C4-2B (cell line): ENCODE results near the gene AGK.

Experiments
- ZFX ChIP-seq: fragments of 450-650 bp; IDR thresholded peaks from 2 replicates; pipeline ENCODE4 v1.6.1; 2017
- TF ChIP-seq, protein P1 (sequence below): fragments of 450-650 bp; conservative IDR thresholded peaks from 2 replicates; pipeline ENCODE4 v1.5.1; 2017; ENCODE audit warnings: mild to moderate bottlenecking

DNA sequence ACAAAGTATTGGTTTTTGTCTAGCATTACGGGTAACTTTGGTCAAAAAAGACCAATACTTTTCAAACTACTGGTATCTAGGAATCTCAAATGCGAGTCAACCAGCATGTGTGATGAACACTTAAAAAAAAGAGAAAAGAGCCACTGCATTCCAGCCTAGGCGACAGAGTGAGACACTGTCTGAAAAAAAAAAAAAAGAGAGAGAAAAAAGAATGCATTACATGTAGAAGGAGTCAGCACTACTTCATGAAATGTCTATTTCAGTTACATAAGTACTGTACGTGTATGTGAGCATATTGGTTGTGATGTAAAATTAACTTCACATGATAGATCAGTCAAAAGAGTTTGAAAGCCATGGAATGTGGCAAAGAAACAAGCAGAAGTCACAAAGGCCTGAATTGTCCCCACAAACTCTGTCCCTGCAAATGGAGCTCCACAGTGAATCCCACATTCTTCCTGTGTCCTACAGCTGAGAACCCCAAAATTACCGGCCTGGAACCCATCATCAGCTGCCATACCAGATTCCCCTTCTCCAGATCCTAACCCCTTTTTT, 149.2 kb downstream of the AGK start:
- TF ChIP-seq, protein P1, sequence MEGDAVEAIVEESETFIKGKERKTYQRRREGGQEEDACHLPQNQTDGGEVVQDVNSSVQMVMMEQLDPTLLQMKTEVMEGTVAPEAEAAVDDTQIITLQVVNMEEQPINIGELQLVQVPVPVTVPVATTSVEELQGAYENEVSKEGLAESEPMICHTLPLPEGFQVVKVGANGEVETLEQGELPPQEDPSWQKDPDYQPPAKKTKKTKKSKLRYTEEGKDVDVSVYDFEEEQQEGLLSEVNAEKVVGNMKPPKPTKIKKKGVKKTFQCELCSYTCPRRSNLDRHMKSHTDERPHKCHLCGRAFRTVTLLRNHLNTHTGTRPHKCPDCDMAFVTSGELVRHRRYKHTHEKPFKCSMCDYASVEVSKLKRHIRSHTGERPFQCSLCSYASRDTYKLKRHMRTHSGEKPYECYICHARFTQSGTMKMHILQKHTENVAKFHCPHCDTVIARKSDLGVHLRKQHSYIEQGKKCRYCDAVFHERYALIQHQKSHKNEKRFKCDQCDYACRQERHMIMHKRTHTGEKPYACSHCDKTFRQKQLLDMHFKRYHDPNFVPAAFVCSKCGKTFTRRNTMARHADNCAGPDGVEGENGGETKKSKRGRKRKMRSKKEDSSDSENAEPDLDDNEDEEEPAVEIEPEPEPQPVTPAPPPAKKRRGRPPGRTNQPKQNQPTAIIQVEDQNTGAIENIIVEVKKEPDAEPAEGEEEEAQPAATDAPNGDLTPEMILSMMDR: no peak
- no peak for TF ChIP-seq ZFX
